IPS-15b (cell line): ENCODE measurements around the gene TNFAIP8.

Experiments used
- H3K27me3 ChIP-seq: one replicate; pipeline ENCODE4 v1.6.1; 2013; ENCODE audit warnings: low read length; ENCODE audit not compliant: control insufficient read depth, insufficient read depth
- H3K36me3 ChIP-seq: one replicate; pipeline ENCODE4 v1.6.1; 2013; ENCODE audit warnings: low read length; ENCODE audit not compliant: control insufficient read depth, insufficient read depth
- H3K4me1 ChIP-seq: one replicate; pipeline ENCODE4 v1.6.1; 2013; ENCODE audit warnings: mild to moderate bottlenecking, low read length; ENCODE audit not compliant: control insufficient read depth, insufficient read depth
- H3K4me3 ChIP-seq: one replicate; pipeline ENCODE4 v1.5.1; 2013; ENCODE audit warnings: low read depth, low read length
- H3K9ac ChIP-seq: one replicate; pipeline ENCODE4 v1.6.1; 2013; ENCODE audit warnings: low read depth, mild to moderate bottlenecking, low read length
- H3K9me3 ChIP-seq: one replicate; pipeline ENCODE4 v1.6.1; 2013; ENCODE audit warnings: mild to moderate bottlenecking, low read length; ENCODE audit not compliant: control insufficient read depth, insufficient read depth

Gene TNFAIP8

DNA sequence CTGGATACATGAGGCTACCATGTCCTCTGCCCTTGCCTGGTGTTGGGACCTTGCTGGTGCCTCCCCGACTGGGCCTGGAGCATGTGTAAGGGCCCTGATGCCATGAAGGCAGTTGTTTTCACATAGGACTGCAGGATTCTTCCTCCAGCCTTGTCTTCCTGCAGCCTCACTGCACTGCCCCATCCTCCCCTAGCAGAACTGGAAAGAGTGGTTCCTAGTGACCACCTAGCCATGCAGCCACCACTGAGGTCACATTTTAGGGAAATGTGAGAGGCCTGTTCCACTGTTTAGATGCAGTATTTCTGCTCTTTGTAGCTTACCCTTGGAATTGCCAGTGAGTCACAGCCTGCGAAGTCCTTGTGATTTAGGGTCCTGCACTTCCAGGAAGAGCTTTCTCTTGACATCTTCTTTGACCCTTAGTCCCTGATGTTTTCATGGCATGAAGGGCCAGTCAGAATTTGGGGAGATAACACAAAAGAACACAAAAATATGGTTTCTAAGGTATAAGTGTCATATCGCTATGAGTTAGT is 24.2 kb upstream of the TNFAIP8 start:
- Histone ChIP-seq H3K4me3 (no peak overlapping the region), H3K4me1 (peaks cover 12% of the 10 kb centered on the region)

DNA sequence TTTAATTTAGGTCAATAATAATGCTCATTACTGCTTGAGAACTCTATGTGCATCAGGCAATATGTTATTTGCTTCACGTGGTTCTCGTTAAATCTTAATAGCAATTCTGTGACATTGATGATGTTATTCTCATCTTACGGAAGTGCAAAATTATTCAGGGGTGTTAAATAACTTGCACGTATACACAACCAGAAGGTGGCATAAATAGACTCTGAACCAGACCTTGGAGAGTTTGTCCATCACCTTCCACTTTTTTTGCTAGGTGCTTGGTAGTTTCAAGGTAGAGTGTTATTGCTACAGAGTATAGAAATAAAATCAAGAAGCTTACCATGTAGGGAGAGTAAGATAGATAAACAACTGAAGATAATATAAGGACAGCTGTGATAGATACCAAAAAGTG is 23.6 kb upstream of the TNFAIP8 start:
- H3K36me3 ChIP-seq, result no peaks in the 10 kb centered on the region
- H3K4me3 ChIP-seq, result no peak overlapping the region
- H3K4me1 ChIP-seq, result peaks cover 12% of the 10 kb centered on the region
- H3K9ac ChIP-seq, result no peak overlapping the region
- H3K27me3 ChIP-seq, result no peaks in the 10 kb centered on the region
- no peaks in the 10 kb centered on the region for H3K9me3 ChIP-seq

More for the DNA sequence above, 24.2 kb upstream of the TNFAIP8 start:
- no peaks in the 10 kb centered on the region for H3K27me3 ChIP-seq
- H3K9me3 ChIP-seq, result no peaks in the 10 kb centered on the region
- no peak overlapping the region for H3K9ac ChIP-seq
- no peaks in the 10 kb centered on the region for H3K36me3 ChIP-seq

DNA sequence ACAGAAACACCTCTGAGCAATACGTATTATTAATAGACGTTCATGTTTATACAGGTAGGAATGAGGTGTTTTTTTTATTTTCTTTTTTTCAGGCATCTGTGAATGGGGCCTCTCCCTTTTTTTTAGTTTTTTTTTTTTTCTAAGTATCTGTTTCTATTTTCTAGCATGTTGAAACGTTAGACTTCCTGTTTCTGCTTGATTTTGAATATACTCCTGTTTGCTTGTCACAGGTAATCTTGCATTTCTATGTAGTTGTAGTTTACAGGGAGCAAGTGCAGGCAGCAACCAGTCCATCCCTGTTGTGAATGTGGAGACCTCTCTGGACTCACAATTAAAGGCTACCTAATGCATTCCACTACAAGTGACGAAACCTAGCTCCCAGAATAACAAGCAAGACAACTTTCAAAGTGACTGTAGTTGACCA is 22.8 kb upstream of the TNFAIP8 start:
- Histone ChIP-seq H3K9ac (no peak overlapping the region), H3K4me3 (no peak overlapping the region), H3K27me3 (no peaks in the 10 kb centered on the region), H3K36me3 (no peaks in the 10 kb centered on the region), H3K4me1 (peaks cover 10% of the 10 kb centered on the region), H3K9me3 (no peaks in the 10 kb centered on the region)

DNA sequence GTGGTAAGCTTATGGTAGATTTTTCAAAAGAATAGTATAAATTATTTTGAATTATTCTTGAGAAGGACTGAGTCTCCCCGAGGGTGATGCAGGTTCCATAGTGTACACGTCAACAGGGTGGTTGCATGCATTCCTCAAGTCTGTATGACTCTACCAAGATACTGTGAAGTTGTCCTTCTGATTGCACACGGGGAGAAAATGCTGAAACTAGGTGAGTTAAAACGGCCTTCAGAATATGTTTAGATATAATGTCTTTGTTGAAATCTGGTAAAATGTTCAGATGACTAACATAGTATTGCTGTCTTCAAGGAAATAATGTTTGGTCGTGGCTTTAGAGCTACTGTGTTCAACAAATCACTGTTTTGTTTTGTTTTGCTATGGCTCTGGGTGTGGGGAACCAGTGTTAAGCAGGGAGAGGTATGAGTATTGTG is 22.4 kb upstream of the TNFAIP8 start:
- no peak overlapping the region for H3K4me3 ChIP-seq
- no peaks in the 10 kb centered on the region for H3K36me3 ChIP-seq
- no peak overlapping the region for H3K9ac ChIP-seq
- no peaks in the 10 kb centered on the region for H3K9me3 ChIP-seq
- peaks cover 5% of the 10 kb centered on the region for H3K4me1 ChIP-seq
- H3K27me3 ChIP-seq, result no peaks in the 10 kb centered on the region

DNA sequence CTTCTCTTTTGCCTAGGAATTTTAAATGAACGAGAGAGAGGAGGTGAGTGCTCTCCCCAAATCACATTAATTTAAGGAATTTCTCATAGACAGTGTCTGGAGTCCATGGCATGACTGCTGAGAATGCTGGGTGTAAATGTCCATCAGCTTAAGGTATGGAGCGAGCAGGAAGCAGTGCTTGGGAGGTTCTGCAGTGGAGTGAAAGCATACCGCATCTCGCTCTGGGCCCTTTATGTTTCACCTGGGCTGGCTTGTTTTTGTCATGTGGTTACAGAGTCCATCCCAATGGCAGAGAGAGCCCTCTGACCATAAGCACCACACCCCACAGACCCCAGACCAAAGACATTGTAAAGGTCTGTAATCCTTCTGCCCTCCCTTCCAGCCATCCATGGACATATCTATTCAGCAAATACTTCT is 20.6 kb upstream of the TNFAIP8 start:
- Histone ChIP-seq H3K9me3 (no peaks in the 10 kb centered on the region), H3K36me3 (no peaks in the 10 kb centered on the region), H3K9ac (no peak overlapping the region), H3K4me1 (no peaks in the 10 kb centered on the region), H3K27me3 (no peaks in the 10 kb centered on the region), H3K4me3 (no peak overlapping the region)

DNA sequence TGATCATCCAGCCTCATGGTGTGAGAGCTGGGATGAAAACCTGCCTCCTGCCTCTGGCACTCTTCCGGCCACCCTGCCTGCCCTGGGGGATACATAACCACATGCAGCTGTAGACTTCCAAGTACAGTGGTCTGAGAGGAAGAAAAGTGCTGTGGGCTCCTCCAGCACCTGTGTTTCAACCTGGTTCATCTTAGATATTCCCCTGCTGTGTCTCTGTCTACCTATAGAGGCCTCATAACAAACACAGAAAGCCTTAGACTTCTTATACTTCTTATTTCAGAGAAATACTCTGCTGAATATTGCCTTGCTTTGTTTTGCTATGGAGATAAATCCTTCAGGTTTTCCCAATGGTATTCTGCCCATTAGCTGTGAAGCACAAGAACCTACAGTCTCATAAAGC is 19.6 kb upstream of the TNFAIP8 start:
- H3K9ac ChIP-seq, result no peak overlapping the region
- peaks cover 1% of the 10 kb centered on the region for H3K4me1 ChIP-seq
- H3K27me3 ChIP-seq, result no peaks in the 10 kb centered on the region
- H3K36me3 ChIP-seq, result no peaks in the 10 kb centered on the region
- H3K9me3 ChIP-seq, result no peaks in the 10 kb centered on the region
- H3K4me3 ChIP-seq, result no peak overlapping the region

DNA sequence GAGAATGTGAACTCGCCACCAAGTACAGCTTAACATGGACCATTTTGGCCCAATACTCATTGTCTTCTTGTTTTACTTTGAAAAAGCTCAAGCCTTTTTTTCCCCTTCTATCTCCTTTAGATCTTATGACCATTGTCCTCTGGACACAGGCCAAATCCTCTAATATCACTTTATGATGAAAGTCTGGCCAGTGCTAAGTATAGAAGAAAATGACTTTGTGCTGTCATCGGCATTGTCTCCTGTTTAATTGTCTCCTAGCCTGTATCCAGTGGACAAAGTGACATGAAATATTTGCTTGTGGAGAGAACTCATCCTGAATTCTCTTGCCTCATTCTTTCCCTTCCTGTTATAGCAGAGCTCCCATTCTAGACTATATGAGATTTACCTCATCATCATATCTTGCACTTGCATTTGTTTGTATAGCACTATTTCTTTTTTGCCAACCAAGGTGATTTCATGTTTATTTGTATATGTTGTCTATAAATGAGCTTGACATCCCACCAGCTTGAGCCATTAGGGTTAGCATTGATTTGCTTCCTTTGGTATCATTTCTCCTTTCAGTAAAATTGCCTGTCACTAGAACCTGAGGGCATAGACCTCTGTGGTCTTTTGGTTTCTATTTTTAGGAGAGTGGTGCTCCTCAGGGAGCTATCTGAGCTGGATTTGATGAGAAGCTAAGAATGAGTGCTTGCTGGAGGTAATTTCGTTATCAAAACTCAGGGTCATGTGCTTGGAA is 18.8 kb upstream of the TNFAIP8 start:
- Histone ChIP-seq H3K4me3 (no peak overlapping the region), H3K36me3 (no peaks in the 10 kb centered on the region), H3K4me1 (peaks cover 9% of the 10 kb centered on the region), H3K9me3 (no peaks in the 10 kb centered on the region), H3K9ac (no peak overlapping the region), H3K27me3 (no peaks in the 10 kb centered on the region)

DNA sequence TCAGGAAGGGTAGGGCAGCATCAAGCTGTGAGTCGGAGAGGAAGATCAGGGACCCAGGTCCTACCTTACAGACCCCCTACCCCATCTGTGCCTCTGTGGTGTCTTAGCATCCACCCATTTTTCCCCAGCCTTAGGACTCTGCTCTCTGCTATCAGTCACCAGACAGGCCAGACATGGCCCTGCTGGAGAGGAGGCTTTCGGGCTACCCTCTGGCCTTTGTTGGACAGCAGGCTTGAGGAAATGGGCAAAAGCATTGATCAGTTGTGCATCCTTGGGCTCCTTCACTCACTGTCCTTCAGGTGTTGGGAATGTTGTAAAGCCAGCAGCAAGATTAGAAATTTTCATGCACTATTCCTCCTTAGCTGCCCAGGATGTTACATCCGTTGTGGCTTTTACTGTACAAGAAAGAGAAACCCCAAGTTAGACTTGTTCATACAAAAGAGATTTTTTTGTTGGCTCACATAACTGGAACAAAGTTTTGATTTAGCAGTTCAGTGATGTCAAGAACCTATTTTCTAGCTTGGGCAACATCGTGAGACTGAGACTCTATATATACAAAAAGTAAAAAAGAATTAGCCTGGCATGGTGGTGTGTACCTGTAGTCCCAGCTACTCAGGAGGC is 17.4 kb upstream of the TNFAIP8 start:
- H3K4me3 ChIP-seq, result no peak overlapping the region
- H3K36me3 ChIP-seq, result no peaks in the 10 kb centered on the region
- H3K4me1 ChIP-seq, result peaks cover 14% of the 10 kb centered on the region
- no peak overlapping the region for H3K9ac ChIP-seq
- no peaks in the 10 kb centered on the region for H3K27me3 ChIP-seq
- no peaks in the 10 kb centered on the region for H3K9me3 ChIP-seq

DNA sequence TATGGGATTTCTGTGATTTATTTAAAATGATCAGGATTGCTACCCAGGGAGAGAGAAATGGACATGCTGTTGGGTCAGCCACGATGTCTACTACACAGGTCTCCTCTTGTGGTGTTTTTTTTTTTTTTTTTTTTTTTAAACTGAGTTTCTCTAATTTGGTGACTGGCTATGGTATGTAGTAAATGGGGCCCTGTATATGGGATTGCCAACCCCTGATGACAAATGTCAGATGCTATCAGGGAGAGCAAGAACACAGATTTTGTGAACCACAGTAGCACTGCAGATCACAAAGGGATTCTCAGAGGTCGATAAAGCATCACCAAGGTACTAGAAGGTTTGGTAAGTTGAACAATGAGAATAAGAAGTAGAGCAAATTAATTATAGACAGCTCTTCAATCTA is 16.5 kb upstream of the TNFAIP8 start:
- Histone ChIP-seq H3K4me3 (no peak overlapping the region), H3K9ac (no peak overlapping the region), H3K27me3 (no peaks in the 10 kb centered on the region), H3K4me1 (peaks cover 14% of the 10 kb centered on the region), H3K36me3 (no peaks in the 10 kb centered on the region), H3K9me3 (no peaks in the 10 kb centered on the region)

DNA sequence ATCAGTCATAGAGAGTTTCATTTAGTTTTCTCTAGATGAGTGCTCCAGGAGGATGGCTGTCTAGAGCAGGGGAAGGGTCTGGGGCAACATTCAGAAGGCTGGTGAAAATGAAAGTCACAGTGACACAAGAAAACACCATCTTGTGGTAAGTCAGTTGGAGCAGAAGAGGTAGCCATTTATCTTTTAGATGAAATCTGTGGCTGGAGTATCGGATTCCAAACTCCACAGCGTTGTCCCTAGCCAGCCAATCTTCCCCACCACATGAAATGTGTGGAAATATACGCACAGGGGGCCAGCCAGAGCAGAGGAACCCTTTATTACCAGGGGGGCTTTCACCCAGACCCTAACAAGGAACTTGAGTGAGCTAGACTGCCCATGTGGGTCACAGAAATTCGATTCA is 15.9 kb upstream of the TNFAIP8 start:
- Histone ChIP-seq H3K36me3 (no peaks in the 10 kb centered on the region), H3K27me3 (no peaks in the 10 kb centered on the region), H3K9me3 (no peaks in the 10 kb centered on the region), H3K9ac (no peak overlapping the region), H3K4me1 (peaks cover 14% of the 10 kb centered on the region), H3K4me3 (no peak overlapping the region)

DNA sequence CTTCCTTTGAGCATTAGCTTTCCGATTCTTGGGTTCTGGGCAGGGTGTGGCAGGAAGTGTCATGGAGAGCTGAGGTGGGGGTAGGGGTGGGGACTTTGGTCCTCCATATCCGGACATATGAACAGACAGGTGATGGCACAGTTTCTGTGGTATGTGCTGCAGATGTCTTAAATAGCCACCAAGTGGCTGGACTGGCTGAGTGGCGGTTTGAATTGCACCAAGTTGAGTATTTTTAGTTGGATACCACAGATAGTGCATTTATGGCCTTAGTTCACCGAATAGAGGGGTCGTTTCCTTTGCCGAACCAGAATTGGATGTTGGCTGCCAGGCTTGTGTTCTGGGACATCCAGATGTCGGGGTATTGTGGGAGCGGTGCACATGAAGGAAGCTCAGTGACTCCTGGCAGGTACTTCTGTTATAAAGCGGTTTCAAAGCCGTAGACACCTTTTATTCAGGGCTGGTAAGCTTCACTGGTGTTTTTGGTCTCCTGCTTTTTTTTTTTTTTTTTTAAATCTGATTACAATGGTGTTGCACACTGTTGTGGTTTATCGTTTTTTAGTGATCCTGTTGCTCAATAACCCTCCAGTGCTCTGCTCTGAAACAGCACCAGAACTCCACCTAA is 15.1 kb upstream of the TNFAIP8 start:
- no peak overlapping the region for H3K4me3 ChIP-seq

More for the DNA sequence above, 15.1 kb upstream of the TNFAIP8 start:
- Histone ChIP-seq H3K9me3 (no peaks in the 10 kb centered on the region), H3K4me1 (peaks cover 14% of the 10 kb centered on the region), H3K36me3 (no peaks in the 10 kb centered on the region), H3K27me3 (no peaks in the 10 kb centered on the region), H3K9ac (no peak overlapping the region)
